NCI-H2227 (cell line): ENCODE data around the gene SMARCD1.

ENCODE experiments used
- DNase-seq: peaks from one replicate; lab custom pipeline; 2025; ENCODE audit not compliant: unreplicated experiment; lab: John Stamatoyannopoulos, UW

The SMARCD1 gene

DNA sequence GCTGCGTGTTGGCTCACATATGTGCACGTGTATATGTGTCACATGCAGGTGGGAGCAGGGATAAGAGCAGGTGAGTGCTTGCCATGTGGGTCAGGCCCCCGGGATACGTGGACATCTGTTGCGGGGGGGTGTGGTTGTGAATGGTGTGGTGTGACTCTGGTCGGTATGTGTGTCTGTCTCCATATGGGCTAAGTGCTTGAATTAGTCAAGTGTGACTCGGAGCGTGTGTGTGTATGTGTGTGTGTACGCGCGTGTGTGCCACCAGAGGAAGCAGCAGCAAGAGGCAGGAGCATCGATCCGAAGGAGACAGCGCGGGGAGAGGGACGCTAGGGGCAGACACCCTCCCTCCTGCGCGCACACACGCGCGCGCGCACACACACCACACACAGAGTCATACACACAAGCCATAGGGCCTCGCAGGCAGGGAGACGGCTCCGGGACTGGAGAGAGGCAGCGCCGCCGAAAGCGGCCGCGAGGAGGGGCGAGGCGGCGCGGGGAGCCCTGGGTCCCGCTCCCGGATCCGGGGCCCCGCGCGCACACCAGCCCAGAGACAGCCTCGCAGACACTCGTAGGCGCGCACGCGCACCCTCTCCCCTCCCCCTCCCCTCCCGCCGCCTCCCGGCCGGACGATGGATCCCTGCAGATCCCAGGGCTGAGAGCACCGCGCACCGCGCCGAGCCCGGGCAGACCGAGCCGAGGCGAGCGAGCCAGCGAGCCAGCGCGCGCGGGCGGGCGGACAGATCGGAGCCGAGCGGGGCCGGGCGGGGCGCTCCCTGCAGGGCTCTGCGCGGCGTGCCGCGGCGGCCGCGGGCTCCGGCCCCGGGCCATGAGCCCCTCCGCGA is 27.9 kb upstream of the SMARCD1 start, which contains the start of gene ASIC1:
ASIC1 (plus strand) TSS at position 597 of the 842 bp plus-strand sequence. CDS start 1,171 bp downstream, outside the sequence.
- DNase-seq = peak; percentile 82

DNA sequence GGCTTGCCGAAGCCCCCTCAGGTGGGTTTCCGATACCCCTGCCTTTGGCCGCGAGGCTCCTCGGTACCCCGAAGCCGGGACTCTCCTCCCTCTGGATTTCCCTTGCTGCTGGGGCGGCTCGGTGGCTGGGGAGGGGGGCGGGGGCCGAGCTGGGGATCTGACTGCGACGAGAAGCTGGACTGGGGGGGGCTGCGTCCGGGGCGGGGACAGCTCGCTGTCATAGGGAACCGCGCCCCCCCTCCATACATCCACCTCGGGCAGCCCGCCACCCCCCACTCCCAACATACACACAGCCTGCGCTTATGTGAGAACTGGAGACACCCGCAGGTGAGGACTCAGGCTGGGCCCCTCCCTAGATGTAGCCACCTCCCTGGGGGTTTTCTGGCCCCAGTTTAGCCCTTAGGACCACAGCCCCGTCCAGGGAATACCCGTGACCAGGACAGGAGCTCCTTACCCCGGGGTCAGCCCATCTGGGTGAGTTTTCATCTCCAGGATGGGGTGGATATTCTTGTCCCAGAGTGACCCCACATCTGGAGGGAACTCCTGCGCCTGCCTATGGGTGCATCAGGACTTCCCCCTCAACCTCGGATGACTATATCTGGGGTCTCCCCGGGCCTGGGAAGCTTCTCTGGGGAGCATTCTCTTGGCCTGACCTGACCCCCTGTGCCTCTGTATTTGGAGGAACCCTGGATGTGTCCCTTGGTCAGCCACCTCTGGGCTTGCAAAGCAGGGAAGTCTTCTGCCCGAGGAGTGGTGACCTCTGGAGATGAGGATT is 27.1 kb upstream of the SMARCD1 start:
- DNase-seq = no peak

DNA sequence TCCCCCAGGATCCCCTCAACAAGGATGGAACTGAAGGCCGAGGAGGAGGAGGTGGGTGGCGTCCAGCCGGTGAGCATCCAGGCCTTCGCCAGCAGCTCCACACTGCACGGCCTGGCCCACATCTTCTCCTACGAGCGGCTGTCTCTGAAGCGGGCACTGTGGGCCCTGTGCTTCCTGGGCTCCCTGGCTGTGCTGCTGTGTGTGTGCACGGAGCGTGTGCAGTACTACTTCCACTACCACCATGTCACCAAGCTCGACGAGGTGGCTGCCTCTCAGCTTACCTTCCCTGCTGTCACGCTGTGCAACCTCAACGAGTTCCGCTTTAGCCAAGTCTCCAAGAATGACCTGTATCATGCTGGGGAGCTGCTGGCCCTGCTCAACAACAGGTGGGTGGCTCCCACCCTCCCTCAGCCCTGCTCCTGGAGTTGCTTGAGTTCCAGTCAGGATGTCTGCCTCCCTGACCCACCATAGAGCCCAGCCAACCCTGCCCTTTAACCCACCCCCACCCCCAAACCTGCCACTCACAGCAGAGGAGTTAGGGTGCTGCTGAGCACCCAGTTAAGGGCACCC is 26.3 kb upstream of the SMARCD1 start:
- no peak for DNase-seq

DNA sequence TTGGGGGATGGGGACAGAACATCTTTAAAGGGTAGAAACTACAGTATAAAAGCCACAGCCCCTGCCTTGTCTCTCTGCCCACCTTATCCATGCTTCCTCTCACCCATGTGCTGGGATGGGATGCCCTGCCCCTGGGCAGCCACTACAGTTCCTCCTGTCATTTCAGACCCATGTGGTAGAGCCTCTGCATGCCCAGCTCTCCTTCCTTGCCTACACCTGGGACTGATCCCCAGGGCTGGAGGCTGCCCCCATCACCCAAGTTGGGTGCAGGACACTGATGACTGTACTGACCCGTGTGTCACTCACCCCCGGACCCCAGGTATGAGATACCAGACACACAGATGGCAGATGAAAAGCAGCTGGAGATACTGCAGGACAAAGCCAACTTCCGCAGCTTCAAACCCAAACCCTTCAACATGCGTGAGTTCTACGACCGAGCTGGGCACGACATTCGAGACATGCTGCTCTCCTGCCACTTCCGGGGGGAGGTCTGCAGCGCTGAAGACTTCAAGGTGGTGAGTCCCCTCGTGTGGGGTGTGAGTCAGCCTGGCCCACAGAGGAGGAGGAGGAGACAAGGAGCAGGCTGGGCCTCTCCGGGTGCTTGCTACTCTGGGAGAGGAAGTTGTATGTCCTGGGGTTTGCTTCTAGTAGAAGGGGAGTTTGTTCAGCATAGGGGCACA is 25.6 kb upstream of the SMARCD1 start:
- no peak for DNase-seq

DNA sequence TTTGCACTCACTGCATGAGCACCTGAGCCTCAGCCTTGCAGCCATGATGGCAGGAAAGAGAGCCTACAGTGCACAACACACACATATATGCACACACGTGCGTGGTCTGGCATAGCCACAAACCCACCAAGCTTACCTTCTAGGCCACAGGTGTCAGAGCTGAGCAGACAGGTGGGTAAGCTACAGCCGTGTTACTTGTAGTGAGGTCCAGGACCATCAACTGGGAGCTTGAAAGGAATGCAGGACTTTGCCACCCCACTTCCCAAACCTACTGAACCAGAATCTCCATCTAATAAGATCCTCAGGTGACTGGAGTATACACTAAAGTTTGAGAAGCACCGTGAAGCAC is 25.0 kb upstream of the SMARCD1 start:
- no peak for DNase-seq

DNA sequence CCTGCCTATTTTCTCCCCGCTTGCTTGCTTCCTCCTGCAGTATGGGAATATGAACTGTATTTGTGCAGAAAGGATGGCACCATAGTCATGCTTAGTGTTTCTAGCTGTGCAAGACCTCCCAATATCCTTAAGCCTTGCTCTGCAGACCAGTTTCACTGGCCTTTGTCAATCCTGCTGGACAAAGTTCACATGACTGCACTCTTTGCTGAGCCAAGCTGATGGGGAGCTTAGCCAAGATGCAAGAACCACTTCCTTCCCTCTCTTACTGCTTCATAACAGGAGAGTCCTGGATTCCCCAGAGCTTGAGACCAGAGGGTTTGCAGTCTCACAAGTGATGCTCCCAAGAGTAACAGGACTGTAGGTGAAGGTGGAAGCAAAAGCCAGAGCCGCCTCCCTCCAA is 24.0 kb upstream of the SMARCD1 start:
- no peak for DNase-seq

DNA sequence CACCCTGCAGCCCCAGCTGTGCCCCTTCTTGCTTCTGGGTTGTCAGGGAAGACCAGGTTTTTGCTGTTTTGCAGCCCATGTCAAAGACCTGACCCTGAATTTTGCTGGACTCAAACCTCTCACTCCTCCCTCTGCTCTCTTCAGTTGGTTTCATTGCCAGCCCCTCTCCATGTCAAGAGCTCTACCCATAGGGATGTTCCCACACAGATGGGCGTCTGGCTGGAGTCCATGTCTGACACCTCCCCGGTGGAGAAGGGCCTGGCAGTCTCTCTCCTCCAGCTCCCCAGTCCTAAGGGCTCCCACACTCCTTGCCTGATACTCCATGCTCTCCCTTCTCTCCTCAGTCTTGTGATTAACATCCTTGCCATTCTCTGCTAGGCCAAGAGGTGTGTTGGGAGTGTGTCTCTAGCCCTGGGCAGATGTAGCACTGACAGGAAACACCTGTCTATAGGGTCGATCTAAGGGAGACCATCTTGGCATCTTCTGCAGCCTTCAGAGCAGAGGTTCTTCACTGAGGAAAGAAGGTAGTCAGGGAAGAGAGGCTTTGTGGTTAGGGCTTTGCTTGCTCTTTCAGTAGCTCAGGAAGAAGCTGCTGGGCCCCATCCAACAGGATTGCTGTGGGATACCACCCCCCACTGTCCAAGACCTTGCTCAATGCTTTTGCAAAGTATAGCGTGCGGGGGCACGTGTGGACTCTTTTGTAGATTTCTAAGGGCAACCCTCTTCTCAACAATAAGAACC is 23.0 kb upstream of the SMARCD1 start:
- no peak for DNase-seq

DNA sequence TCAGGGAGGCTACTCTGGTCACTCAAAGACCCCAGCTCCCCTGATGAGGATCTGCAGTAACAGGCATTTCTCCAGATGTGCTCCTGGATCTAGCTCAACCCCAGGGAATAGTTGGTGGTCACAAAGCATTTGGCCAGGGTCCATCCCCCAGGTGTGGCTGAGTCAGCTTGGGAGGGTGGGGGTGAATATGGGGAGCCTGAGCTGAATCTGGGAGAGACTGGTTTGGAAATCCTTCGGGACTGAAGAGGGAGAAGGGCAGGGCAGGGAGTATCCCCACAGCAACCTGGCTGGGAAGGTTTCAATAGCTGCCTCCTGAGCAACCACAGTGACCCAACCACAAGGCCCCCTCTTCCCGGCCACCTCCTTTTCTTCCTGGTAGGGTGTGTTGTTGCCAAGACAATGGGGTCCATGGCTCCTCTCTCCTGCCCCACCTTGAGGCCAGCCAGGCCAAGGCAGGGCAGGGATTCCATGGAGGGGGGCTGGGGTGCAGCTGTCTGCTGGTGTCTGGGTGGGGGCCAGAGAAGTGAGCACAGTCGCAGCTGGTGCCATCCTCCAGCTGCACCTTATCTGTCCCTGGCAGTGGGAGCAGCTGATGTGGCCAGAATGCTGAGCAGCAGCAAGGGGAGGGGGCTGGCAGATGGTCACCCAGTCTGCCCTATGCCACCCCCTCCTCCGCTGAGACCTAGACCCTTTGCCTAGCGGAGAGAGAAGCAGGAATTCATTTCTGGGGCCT is 22.2 kb upstream of the SMARCD1 start:
- DNase-seq = no peak

DNA sequence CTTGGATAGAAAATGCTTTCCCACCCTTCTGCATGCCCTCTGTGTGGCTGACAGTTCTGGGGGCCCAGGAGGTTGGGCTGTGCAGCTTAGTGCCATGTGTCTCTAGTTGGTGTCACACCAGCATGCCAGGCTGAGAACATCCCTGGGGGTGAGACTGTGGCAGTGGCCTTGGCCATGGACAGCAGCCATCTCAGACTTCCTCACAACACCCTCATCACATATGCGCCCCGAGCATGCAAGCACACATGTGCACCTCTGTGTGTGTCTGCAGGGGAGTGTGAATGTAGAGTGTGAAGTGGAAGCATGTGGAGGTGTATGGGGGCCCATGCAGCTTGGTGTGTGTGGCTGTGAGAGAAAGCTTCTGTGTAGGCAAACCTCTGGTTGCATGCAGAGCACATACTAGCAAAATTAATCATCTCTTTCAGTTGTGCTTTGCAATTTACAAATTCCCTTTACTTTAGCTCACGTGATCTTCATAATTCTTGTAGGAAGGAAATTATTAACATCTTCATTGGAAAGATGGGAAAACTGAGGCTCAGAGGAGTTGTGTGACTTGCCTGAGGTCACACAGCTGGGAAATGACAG is 19.3 kb upstream of the SMARCD1 start:
- no peak for DNase-seq

DNA sequence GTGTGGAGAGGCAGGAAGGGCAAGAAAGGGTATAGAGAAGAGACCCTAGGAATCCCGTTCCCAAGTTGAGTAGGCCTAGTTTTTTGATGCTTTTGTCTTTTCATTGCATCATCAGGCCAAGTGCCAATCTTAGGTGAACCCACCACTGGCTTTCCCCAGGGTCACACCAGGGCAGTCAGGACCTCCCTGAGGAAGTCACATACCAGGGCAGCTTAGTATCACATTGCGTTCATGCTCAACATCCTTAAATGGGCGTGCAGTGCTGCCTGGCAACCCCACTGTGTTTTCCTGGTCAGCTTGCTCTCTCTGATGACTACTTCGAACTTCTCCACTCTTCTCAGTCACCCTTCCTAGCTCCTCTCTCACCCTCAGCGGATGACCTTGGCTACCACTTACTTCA is 18.7 kb upstream of the SMARCD1 start:
- DNase-seq = no peak

DNA sequence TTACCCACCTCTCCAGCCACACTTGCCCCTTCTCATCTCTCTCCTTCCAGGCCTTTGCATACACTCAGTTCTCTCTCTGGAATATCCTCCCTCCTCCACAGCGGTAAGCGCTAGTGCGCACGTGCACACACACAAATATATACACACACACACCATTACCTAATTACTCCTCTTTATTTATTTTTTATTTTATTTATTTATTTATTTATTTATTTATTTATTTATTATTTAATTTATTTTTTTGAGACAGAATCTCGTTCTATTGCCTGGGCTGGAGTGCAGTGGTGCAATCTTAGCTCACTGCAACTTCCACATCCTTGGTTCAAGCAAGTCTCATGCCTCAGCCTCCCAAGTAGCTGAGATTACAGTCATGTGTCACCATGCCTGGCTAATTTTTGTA is 16.1 kb upstream of the SMARCD1 start:
- no peak for DNase-seq

DNA sequence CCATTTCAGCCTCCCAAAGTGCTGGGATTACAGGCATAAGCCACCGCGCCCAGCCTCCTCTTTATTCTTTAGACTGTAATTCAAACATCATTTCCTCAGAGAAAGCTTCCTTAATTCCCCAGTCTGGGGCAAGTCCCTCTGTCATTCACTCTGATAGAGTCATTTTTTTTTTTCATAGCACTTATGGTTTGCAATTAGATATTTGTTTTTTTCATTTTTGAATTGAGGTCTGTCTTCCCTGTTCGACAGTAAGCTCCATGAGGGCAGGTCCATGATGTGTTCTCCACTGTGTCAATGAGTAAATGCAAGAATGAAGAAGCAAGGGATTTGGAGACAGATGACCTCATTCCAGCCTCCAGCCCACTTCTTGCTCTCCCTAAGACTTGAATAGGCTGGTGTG is 15.6 kb upstream of the SMARCD1 start:
- no peak for DNase-seq

DNA sequence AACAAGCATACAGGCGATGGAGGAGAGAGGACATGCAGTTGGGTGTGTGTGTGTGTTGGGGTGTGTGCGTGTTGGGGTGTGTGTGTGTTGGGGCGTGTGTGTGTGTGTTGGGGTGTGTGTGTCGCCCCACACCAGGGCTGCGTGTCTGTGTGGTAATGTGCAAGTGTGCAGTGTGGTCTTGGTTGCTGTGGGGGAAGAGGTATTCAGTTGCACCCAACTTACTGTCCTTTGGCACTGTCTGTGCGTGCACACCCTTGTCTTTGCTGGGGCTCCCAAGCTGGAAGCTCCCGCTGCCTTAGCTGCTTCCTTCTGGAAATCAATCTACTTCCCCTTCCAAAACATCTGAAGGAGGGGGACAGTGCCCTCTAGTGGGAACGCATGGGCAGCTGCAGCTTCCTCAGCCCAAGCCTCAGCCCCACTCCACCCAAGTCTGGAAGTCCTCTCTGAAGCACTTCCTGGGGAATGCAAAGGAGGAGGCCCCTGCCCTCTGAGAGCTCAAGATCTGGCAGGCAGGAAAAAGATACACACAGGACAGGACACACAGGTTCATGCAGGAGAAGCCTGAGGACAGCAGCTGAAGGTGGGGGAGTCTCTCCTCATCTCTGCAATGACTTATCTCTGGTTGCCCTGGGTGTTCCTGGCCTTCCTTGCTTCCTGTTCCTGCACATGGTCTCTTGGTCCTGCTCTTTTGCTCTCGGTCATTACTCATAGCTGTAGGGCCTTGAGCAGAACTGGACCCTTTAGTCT is 14.7 kb upstream of the SMARCD1 start:
- peak; percentile 77 for DNase-seq

DNA sequence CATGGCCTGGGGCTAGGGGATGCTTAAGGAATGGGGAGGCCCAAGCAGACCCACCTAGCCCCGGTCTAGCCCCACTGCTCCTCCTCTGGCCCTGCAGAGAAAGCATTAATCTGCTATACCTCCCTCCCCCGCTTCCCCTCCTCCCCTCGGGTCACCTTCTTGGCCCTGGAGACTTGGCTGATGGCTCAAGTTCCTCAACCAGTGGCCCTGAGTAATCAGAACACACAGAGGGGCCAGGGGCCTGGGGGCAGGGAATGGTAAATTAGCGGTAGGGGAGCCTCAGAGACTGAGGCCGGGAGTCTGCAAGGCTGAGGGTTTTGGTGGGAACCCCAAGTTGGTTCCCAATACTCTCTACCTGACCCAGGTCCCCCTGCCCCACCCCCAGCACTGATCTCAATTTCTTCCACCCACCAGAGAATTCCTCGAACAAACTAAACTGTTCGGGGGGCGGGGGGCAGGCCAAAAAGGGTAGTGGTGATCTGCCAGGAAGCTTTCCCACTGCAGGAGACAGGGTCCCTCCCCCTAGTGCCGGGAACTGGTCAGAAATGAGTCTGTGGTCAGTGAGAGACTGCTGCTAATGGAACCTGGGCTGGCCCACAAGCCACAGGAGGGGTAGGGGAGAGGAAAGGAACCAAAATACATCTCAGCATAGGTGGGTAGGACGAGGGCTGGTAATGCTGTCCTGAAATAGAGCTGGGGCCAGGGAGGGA is 12.8 kb upstream of the SMARCD1 start:
- DNase-seq = no peak

DNA sequence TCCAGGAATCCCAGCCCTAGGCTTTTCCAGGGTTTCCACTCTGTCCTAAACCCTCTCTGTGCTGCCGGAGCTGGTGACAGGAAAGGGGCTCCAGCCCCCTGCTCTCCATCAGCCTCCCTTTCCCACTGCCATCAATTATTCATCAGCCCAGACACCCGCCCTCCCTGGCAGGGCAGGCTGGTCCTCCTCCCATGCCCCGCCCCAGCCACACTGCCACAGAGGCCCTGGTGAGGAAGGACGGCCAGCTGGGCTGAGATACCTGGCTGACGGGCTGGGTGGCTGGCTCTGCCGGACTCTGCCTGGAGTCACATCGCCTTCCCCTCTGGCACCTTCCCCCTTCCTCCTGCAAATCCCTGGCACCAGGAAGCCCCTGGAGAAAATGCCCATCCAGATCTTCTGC is 11.9 kb upstream of the SMARCD1 start:
- DNase-seq = no peak

DNA sequence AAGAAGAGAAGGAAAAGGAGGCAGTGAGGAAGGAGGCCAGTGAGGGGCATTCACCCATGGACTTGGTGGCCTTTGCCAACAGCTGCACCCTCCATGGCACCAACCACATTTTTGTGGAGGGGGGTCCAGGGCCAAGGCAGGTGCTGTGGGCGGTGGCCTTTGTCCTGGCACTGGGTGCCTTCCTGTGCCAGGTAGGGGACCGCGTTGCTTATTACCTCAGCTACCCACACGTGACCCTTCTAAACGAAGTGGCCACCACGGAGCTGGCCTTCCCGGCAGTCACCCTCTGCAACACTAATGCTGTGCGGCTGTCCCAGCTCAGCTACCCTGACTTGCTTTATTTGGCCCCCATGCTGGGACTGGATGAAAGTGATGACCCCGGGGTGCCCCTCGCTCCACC is 11.4 kb upstream of the SMARCD1 start:
- no peak for DNase-seq

DNA sequence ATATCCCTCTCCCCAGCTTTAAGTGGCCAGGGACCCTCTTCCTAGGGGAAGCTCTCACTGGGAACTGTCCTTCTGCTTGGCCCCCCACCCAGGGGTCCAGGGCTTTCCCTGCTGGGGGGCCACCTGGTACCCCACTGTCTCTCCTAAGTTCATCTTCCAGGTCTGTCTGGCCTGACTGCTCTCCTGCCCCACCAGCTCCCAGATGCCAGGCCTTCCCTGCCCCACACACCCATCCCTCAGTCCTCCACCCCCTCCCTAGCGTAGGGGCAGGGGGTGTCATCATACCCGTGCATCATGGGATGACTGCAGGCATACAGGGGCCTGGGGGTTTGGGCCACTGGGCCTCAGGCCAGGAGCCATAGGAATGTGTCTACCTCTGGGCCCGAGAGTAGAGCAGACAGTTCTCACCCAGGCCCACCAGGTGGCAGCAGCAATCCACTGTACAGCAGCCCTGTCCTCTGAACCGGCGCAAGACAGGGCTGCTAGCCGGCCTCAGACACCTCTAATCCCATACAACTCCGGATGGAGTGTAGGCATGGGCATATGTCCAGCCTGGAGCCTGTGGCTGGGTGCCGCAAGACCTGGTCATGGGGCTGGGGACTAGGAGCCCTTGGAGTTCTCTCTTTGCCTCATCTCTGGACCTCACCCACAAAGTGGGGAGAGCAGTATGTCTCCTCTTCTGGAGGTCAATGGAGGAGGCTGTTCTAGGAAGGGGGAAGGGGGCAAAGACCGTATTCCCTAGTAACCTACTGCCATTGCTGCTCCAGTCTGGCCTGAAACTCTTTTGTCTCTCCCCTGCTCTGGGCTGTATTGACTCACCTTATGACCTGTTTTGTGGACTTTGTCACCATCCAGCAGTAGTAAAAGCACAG is 10.0 kb upstream of the SMARCD1 start:
- peak; percentile 72 for DNase-seq

DNA sequence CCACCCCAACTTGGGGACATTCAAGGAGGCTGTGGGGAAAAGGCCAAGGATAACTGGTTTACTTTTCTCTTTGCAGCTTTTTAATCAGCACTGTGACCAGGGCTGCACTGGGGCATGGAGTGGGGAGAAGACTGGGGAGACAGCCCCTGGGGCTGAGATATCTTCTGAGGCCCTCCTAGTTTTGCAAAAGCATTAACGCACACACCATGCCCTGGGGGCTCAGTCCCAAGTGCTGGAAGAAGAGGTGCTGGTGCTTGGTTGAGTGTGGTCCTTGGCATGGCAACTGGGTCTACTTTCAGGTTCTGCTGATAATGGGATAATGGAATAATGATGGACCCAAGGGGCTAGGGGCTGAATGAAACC is 9.4 kb upstream of the SMARCD1 start:
- DNase-seq = no peak
